Mesenchymal stem cell (in vitro differentiated cells and primary cell): ENCODE results near the gene MTUS2.

Source experiments
- DNase-seq: peaks from one replicate; pipeline ENCODE4 v3.0.0-alpha.2; 2013
- H2AFZ ChIP-seq: one replicate; pipeline ENCODE4 v1.6.1; 2013; ENCODE audit warnings: low read depth, mild to moderate bottlenecking, control low read depth, inconsistent platforms, low read length, moderate library complexity
- H2AK5ac ChIP-seq: 2 replicates; pipeline ENCODE4 v1.6.1; 2013; ENCODE audit warnings: low read length, moderate library complexity, mild to moderate bottlenecking, inconsistent platforms; ENCODE audit not compliant: severe bottlenecking
- H2BK120ac ChIP-seq: one replicate; pipeline ENCODE4 v1.6.1; 2013; ENCODE audit warnings: low read depth, mild to moderate bottlenecking, inconsistent platforms, low read length, moderate library complexity
- H2BK12ac ChIP-seq, 2 experiments: one replicate each; pipeline ENCODE4 v1.6.1; 2013; ENCODE audit warnings: inconsistent platforms in 2 of 2, low read length in 2 of 2, mild to moderate bottlenecking in 2 of 2, moderate library complexity in 2 of 2, control low read depth in 1 of 2
- H2BK15ac ChIP-seq: one replicate; pipeline ENCODE4 v1.6.1; 2013; ENCODE audit warnings: mild to moderate bottlenecking, low read depth, inconsistent platforms; ENCODE audit not compliant: poor library complexity, severe bottlenecking
- H2BK5ac ChIP-seq: 2 replicates; pipeline ENCODE4 v1.6.1; 2013; ENCODE audit warnings: low read depth, mild to moderate bottlenecking, low read length, control low read depth, inconsistent platforms; ENCODE audit not compliant: poor library complexity, severe bottlenecking
- H3K14ac ChIP-seq, 2 experiments: one replicate each; pipeline ENCODE4 v1.6.1; 2013; ENCODE audit warnings: inconsistent platforms in 2 of 2, low read length in 2 of 2, control low read depth in 1 of 2, mild to moderate bottlenecking in 1 of 2, moderate library complexity in 1 of 2
- H3K18ac ChIP-seq, 2 experiments: one replicate each; pipeline ENCODE4 v1.6.1; 2013; ENCODE audit warnings: inconsistent platforms in 2 of 2, low read length in 2 of 2, control low read depth in 1 of 2, low read depth in 1 of 2, mild to moderate bottlenecking in 1 of 2
- H3K23ac ChIP-seq, 2 experiments: one replicate each; pipeline ENCODE4 v1.6.1; 2013; ENCODE audit warnings: inconsistent platforms in 2 of 2, low read length in 2 of 2, mild to moderate bottlenecking in 2 of 2, moderate library complexity in 2 of 2, control low read depth in 1 of 2
- H3K27ac ChIP-seq: 2 replicates; pipeline ENCODE4 v1.5.1; 2013; ENCODE audit warnings: mild to moderate bottlenecking, moderate library complexity, low read length, control low read depth, inconsistent platforms; ENCODE audit not compliant: poor library complexity, severe bottlenecking
- H3K27me3 ChIP-seq, 2 experiments: 2 replicates each; pipeline versions ENCODE4 v1.6.1 to v1.7.0; 2013; ENCODE audit warnings: low read length in 2 of 2, mild to moderate bottlenecking in 2 of 2, moderate library complexity in 2 of 2, control low read depth in 1 of 2, inconsistent platforms in 1 of 2; ENCODE audit not compliant: control insufficient read depth in 1 of 2, insufficient read depth in 1 of 2
- H3K36me3 ChIP-seq, 2 experiments: 2 replicates each; pipeline versions ENCODE4 v1.6.1 to v1.7.0; 2013; ENCODE audit warnings: low read length in 2 of 2, control low read depth in 1 of 2, inconsistent platforms in 1 of 2, low read depth in 1 of 2, mild to moderate bottlenecking in 1 of 2; ENCODE audit not compliant: insufficient read depth in 2 of 2, control insufficient read depth in 1 of 2
- H3K4ac ChIP-seq, 2 experiments: one replicate each; pipeline ENCODE4 v1.6.1; 2013; ENCODE audit warnings: inconsistent platforms in 2 of 2, low read length in 2 of 2, mild to moderate bottlenecking in 2 of 2, moderate library complexity in 2 of 2, control low read depth in 1 of 2, low read depth in 1 of 2
- H3K4me1 ChIP-seq: 2 replicates; pipeline ENCODE4 v1.6.1; 2013; ENCODE audit warnings: low read depth, low read length, control low read depth; ENCODE audit not compliant: control insufficient read depth, insufficient read depth
- H3K4me2 ChIP-seq: 2 replicates; pipeline ENCODE4 v1.6.1; 2013; ENCODE audit warnings: low read length, mild to moderate bottlenecking, inconsistent platforms; ENCODE audit not compliant: poor library complexity, severe bottlenecking
- H3K4me3 ChIP-seq, 2 experiments: 2 replicates each; pipeline versions ENCODE4 v1.5.1 to v1.7.0; 2013; ENCODE audit warnings: low read length in 2 of 2, mild to moderate bottlenecking in 2 of 2, control low read depth in 1 of 2, low read depth in 1 of 2; ENCODE audit not compliant: insufficient read depth in 1 of 2
- H3K79me1 ChIP-seq: replicated peaks from 2 replicates; pipeline ENCODE4 v1.6.1; 2013; ENCODE audit warnings: mild to moderate bottlenecking, control low read depth, low read length, inconsistent platforms; ENCODE audit not compliant: poor library complexity, severe bottlenecking
- H3K9ac ChIP-seq: 2 replicates; pipeline ENCODE4 v1.7.0; 2013; ENCODE audit warnings: mild to moderate bottlenecking, low read length, moderate library complexity
- H3K9me3 ChIP-seq: 2 replicates; pipeline ENCODE4 v1.7.0; 2013; ENCODE audit warnings: mild to moderate bottlenecking, low read length; ENCODE audit not compliant: control insufficient read depth
- H4K8ac ChIP-seq: one replicate; pipeline ENCODE4 v1.6.1; 2013; ENCODE audit warnings: inconsistent platforms, mild to moderate bottlenecking, low read length, moderate library complexity
- H4K91ac ChIP-seq: one replicate; pipeline ENCODE4 v1.6.1; 2013; ENCODE audit warnings: mild to moderate bottlenecking, low read length, inconsistent platforms
- WGBS: methylation state at CpG from one replicate; pipeline ENCODE4 v1.1.7; 2013; ENCODE audit warnings: mixed read lengths; 5-methylcytosine and 5-hydroxymethylcytosine counted together

Gene MTUS2

GRCh38 chr13:29081697-29082440 lies 261.7 kb downstream of the MTUS2 start:
- H2BK15ac ChIP-seq = no peak overlapping the region
- no peak overlapping the region for H3K18ac ChIP-seq
- H3K27me3 ChIP-seq = no peaks in the 10 kb centered on the region
- H3K4ac ChIP-seq = no peak overlapping the region
- no peak overlapping the region for H4K91ac ChIP-seq
- no peak overlapping the region for H3K27ac ChIP-seq
- H3K14ac ChIP-seq = no peak overlapping the region
- H3K36me3 ChIP-seq = no peaks in the 10 kb centered on the region
- H2BK5ac ChIP-seq = no peak overlapping the region
- DNase-seq = no peak
- no peak overlapping the region for H4K8ac ChIP-seq
- no peak overlapping the region for H2BK12ac ChIP-seq
- 78% methylated on average over 7 of the region's 7 CpGs for WGBS
- H3K4me3 ChIP-seq = no peak overlapping the region
- no peaks in the 10 kb centered on the region for H3K9me3 ChIP-seq
- H3K9ac ChIP-seq = no peak overlapping the region
- no peaks in the 10 kb centered on the region for H3K4me1 ChIP-seq
- no peak overlapping the region for H2AFZ ChIP-seq
- no peak overlapping the region for H3K23ac ChIP-seq
- no peaks in the 10 kb centered on the region for H3K79me1 ChIP-seq
- H2BK120ac ChIP-seq = no peak overlapping the region
- H3K4me2 ChIP-seq = no peak overlapping the region
- no peak overlapping the region for H2AK5ac ChIP-seq

GRCh38 chr13:29099781-29100406 lies 279.8 kb downstream of the MTUS2 start:
- Histone ChIP-seq H3K27ac (no peak overlapping the region), H3K9me3 (no peaks in the 10 kb centered on the region), H3K4me3 (no peak overlapping the region), H2BK5ac (no peak overlapping the region), H2AK5ac (no peak overlapping the region), H3K9ac (no peak overlapping the region), H3K4ac (no peak overlapping the region), H3K27me3 (no peaks in the 10 kb centered on the region), H4K91ac (no peak overlapping the region), H3K4me2 (no peak overlapping the region), H3K14ac (no peak overlapping the region), H2AFZ (no peak overlapping the region), H3K36me3 (no peaks in the 10 kb centered on the region), H3K4me1 (no peaks in the 10 kb centered on the region), H4K8ac (no peak overlapping the region), H3K79me1 (no peaks in the 10 kb centered on the region), H2BK15ac (no peak overlapping the region), H3K18ac (no peak overlapping the region), H2BK120ac (no peak overlapping the region), H3K23ac (no peak overlapping the region), H2BK12ac (no peak overlapping the region)
- 61% methylated on average over 2 of the region's 2 CpGs for WGBS
- DNase-seq = no peak

GRCh38 chr13:29100758-29101157 lies 280.6 kb downstream of the MTUS2 start:
- Histone ChIP-seq H3K4me3 (no peak overlapping the region), H2BK15ac (no peak overlapping the region), H3K9me3 (no peaks in the 10 kb centered on the region), H2BK5ac (no peak overlapping the region), H3K4me2 (no peak overlapping the region), H3K79me1 (no peaks in the 10 kb centered on the region), H2AFZ (no peak overlapping the region), H3K18ac (no peak overlapping the region), H3K4ac (no peak overlapping the region), H4K91ac (no peak overlapping the region), H2AK5ac (no peak overlapping the region), H3K4me1 (no peaks in the 10 kb centered on the region), H3K36me3 (no peaks in the 10 kb centered on the region), H2BK12ac (no peak overlapping the region), H2BK120ac (no peak overlapping the region), H3K27ac (no peak overlapping the region), H3K27me3 (no peaks in the 10 kb centered on the region), H3K23ac (no peak overlapping the region), H3K14ac (no peak overlapping the region), H4K8ac (no peak overlapping the region), H3K9ac (no peak overlapping the region)
- DNase-seq = no peak
- WGBS = 90% methylated on average over 10 of the region's 15 CpGs

GRCh38 chr13:29101409-29101808 lies 281.3 kb downstream of the MTUS2 start:
- 54% methylated on average over 2 of the region's 2 CpGs for WGBS
- Histone ChIP-seq H4K8ac (no peak overlapping the region), H3K14ac (no peak overlapping the region), H3K79me1 (no peaks in the 10 kb centered on the region), H2BK120ac (no peak overlapping the region), H3K23ac (no peak overlapping the region), H3K4me1 (no peaks in the 10 kb centered on the region), H3K4ac (no peak overlapping the region), H3K4me3 (no peak overlapping the region), H3K27me3 (no peaks in the 10 kb centered on the region), H3K36me3 (no peaks in the 10 kb centered on the region), H2BK12ac (no peak overlapping the region), H2AFZ (no peak overlapping the region), H4K91ac (no peak overlapping the region), H3K4me2 (no peak overlapping the region), H2BK15ac (no peak overlapping the region), H3K27ac (no peak overlapping the region), H2BK5ac (no peak overlapping the region), H3K9me3 (no peaks in the 10 kb centered on the region), H2AK5ac (no peak overlapping the region), H3K18ac (no peak overlapping the region), H3K9ac (no peak overlapping the region)
- no peak for DNase-seq
